ENCODE data around the gene TP53BP2. TPM values are rescaled to one million over a fixed set of nuclear protein-coding genes. Genes with fewer than 3 reads are reported as not detected.

The TP53BP2 gene
- polyA plus RNA-seq, 1 donor from 2014 or later, result 25.2 TPM

- no peaks in the 10 kb centered on the region for H4K20me1 ChIP-seq (ENCODE audit: insufficient read depth)
- no peak overlapping the region for H3K27ac ChIP-seq (ENCODE audit: low read length)
- H3K4me2 ChIP-seq (ENCODE audit: low read length), result no peak overlapping the region
Measured at GRCh38 chr1:223833948-223834347, 11.8 kb downstream of the TP53BP2 start.

GRCh38 chr1:223832637-223832943 lies 13.2 kb downstream of the TP53BP2 start:
- H3K79me2 ChIP-seq (replicated peaks; ENCODE audit: insufficient read depth, low read length), result peaks cover 90% of the 10 kb centered on the region
- no peak overlapping the region for H2AFZ ChIP-seq (ENCODE audit: low read depth, low read length)
- no peaks in the 10 kb centered on the region for H3K27me3 ChIP-seq (ENCODE audit: insufficient read depth, low read depth, low read length)
- H4K20me1 ChIP-seq (ENCODE audit: insufficient read depth), result no peaks in the 10 kb centered on the region
- TF ChIP-seq, protein P1, sequence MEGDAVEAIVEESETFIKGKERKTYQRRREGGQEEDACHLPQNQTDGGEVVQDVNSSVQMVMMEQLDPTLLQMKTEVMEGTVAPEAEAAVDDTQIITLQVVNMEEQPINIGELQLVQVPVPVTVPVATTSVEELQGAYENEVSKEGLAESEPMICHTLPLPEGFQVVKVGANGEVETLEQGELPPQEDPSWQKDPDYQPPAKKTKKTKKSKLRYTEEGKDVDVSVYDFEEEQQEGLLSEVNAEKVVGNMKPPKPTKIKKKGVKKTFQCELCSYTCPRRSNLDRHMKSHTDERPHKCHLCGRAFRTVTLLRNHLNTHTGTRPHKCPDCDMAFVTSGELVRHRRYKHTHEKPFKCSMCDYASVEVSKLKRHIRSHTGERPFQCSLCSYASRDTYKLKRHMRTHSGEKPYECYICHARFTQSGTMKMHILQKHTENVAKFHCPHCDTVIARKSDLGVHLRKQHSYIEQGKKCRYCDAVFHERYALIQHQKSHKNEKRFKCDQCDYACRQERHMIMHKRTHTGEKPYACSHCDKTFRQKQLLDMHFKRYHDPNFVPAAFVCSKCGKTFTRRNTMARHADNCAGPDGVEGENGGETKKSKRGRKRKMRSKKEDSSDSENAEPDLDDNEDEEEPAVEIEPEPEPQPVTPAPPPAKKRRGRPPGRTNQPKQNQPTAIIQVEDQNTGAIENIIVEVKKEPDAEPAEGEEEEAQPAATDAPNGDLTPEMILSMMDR (IDR thresholded peaks at IDR 0.05; ENCODE audit: poor library complexity, severe bottlenecking), result no peak
- TF ChIP-seq MXI1 (conservative IDR thresholded peaks at IDR 0.05; ENCODE audit: poor library complexity, severe bottlenecking) (no peak), RAD21 (conservative IDR thresholded peaks at IDR 0.05) (no peak), EZH2 (IDR thresholded peaks at IDR 0.05; ENCODE audit: borderline replicate concordance, insufficient read depth, low read length, poor library complexity, severe bottlenecking) (no peak), REST (IDR thresholded peaks at IDR 0.05; ENCODE audit: borderline replicate concordance) (no peak), POLR2AphosphoS5 (IDR thresholded peaks at IDR 0.05) (no peak), SMC3 (conservative IDR thresholded peaks at IDR 0.05; ENCODE audit: poor library complexity) (no peak), EP300 (conservative IDR thresholded peaks at IDR 0.05; ENCODE audit: poor library complexity, severe bottlenecking) (no peak), TAF1 (IDR thresholded peaks at IDR 0.05; ENCODE audit: low read depth) (no peak)
- no peak overlapping the region for H3K4me2 ChIP-seq (ENCODE audit: low read length)
- no peak overlapping the region for H3K4me3 ChIP-seq (ENCODE audit: low read length)
- H3K36me3 ChIP-seq (ENCODE audit: insufficient read depth, low read length), result no peaks in the 10 kb centered on the region
- H3F3A ChIP-seq (ENCODE audit: insufficient read depth, low read length, poor library complexity, severe bottlenecking), result no peaks in the 10 kb centered on the region
- H3K27ac ChIP-seq (ENCODE audit: low read length), result no peak overlapping the region
- H3K9ac ChIP-seq (ENCODE audit: low read length), result no peak overlapping the region
- H3K9me2 ChIP-seq (ENCODE audit: insufficient read depth, low read length), result no peaks in the 10 kb centered on the region
- H3K9me3 ChIP-seq (ENCODE audit: low read length), result no peaks in the 10 kb centered on the region

More at GRCh38 chr1:223833948-223834347, 11.8 kb downstream of the TP53BP2 start:
- no peak overlapping the region for H3K4me3 ChIP-seq (ENCODE audit: low read length)
- no peaks in the 10 kb centered on the region for H3K9me2 ChIP-seq (ENCODE audit: insufficient read depth, low read length)
- no peaks in the 10 kb centered on the region for H3K27me3 ChIP-seq (ENCODE audit: insufficient read depth, low read depth, low read length)
- no peaks in the 10 kb centered on the region for H3K9me3 ChIP-seq (ENCODE audit: low read length)
- no peak overlapping the region for H3K9ac ChIP-seq (ENCODE audit: low read length)
- no peaks in the 10 kb centered on the region for H3K36me3 ChIP-seq (ENCODE audit: insufficient read depth, low read length)
- H2AFZ ChIP-seq (ENCODE audit: low read depth, low read length), result no peak overlapping the region
- no peaks in the 10 kb centered on the region for H3F3A ChIP-seq (ENCODE audit: insufficient read depth, low read length, poor library complexity, severe bottlenecking)
- peaks cover 90% of the 10 kb centered on the region for H3K79me2 ChIP-seq (replicated peaks; ENCODE audit: insufficient read depth, low read length)
- no peak for TF ChIP-seq REST (IDR thresholded peaks at IDR 0.05; ENCODE audit: borderline replicate concordance)
- TF ChIP-seq RAD21 (conservative IDR thresholded peaks at IDR 0.05), result no peak
- TF ChIP-seq TAF1 (IDR thresholded peaks at IDR 0.05; ENCODE audit: low read depth), result no peak
- no peak for TF ChIP-seq MXI1 (conservative IDR thresholded peaks at IDR 0.05; ENCODE audit: poor library complexity, severe bottlenecking)

Data from neural cell (in vitro differentiated cells).